Stimulated activated naive B cell treated with anti-CD40 and anti-IgM and Interleukin-4, amounts not matched to agents 10 μg/mL and 1 μg/mL and 100 μg/mL, for 72 hours (primary cell): ENCODE measurements around the gene SMIM38.

ENCODE experiments used
- ATAC-seq, 2 donors: fragments of 150-1000 bp; cut with Tn5 transposase; replicated peaks; 2 replicates each; pipeline ENCODE4 v1.10.0; 2021; ENCODE audit warnings: moderate library complexity in 1 of 2
- DNase-seq: peaks from one replicate; pipeline ENCODE4 v3.0.0; 2021
- H3K27ac Mint-ChIP-seq: one replicate; pipeline ENCODE4 v1.8.0; 2022; ENCODE audit warnings: mild to moderate bottlenecking, mixed read lengths
- H3K27me3 Mint-ChIP-seq, 2 donors: one replicate each; pipeline ENCODE4 v1.8.0; 2022; ENCODE audit warnings: mixed read lengths in 2 of 2
- H3K36me3 Mint-ChIP-seq, 2 donors: one replicate each; pipeline ENCODE4 v1.8.0; 2022; ENCODE audit warnings: mixed read lengths in 2 of 2, mild to moderate bottlenecking in 1 of 2
- H3K4me1 Mint-ChIP-seq, 2 donors: one replicate each; pipeline ENCODE4 v1.8.0; 2022; ENCODE audit warnings: mixed read lengths in 2 of 2, mild to moderate bottlenecking in 1 of 2
- H3K4me3 Mint-ChIP-seq, 2 donors: one replicate each; pipeline ENCODE4 v1.8.0; 2022; ENCODE audit warnings: mild to moderate bottlenecking in 2 of 2, mixed read lengths in 2 of 2, moderate library complexity in 1 of 2
- H3K9me3 Mint-ChIP-seq, 2 donors: one replicate each; pipeline ENCODE4 v1.8.0; 2022; ENCODE audit warnings: mixed read lengths in 2 of 2, mild to moderate bottlenecking in 1 of 2

Gene SMIM38

GRCh38 chr11:69115586-69116560 lies 39.9 kb upstream of the SMIM38 start:
- ATAC-seq (no peak), DNase-seq (no peak)
- Mint-ChIP-seq H3K9me3 (peaks cover 5 to 10% of the 10 kb centered on the region in 2 donors), H3K36me3 (no peaks in the 10 kb centered on the region), H3K4me3 (no peak overlapping the region), H3K27ac (no peak overlapping the region), H3K27me3 (peaks cover 0 to 1% of the 10 kb centered on the region in 2 donors), H3K4me1 (peaks cover 0 to under 1% of the 10 kb centered on the region in 2 donors)

- H3K36me3 Mint-ChIP-seq: peaks cover 0 to 2% of the 10 kb centered on the region in 2 donors
- H3K4me3 Mint-ChIP-seq: no peak overlapping the region
- H3K27ac Mint-ChIP-seq: no peak overlapping the region
- ATAC-seq: no peak
- H3K4me1 Mint-ChIP-seq: peaks cover 0 to 3% of the 10 kb centered on the region in 2 donors
- peaks cover 5 to 7% of the 10 kb centered on the region in 2 donors for H3K9me3 Mint-ChIP-seq
- DNase-seq: no peak
- peaks cover 6 to 8% of the 10 kb centered on the region in 2 donors for H3K27me3 Mint-ChIP-seq
These were observed 39.1 kb upstream of the SMIM38 start for GRCh38 chr11:69116671-69117070.

GRCh38 chr11:69119190-69119589 lies 36.5 kb upstream of the SMIM38 start:
- ATAC-seq (no peak), DNase-seq (no peak)
- peaks cover 5 to 7% of the 10 kb centered on the region in 2 donors for H3K9me3 Mint-ChIP-seq
- peaks cover 17 to 22% of the 10 kb centered on the region in 2 donors for H3K4me1 Mint-ChIP-seq
- H3K27me3 Mint-ChIP-seq: peaks cover 6 to 8% of the 10 kb centered on the region in 2 donors
- H3K36me3 Mint-ChIP-seq: peaks cover 2 to 3% of the 10 kb centered on the region in 2 donors
- H3K4me3 Mint-ChIP-seq: no peak overlapping the region
- H3K27ac Mint-ChIP-seq: no peak overlapping the region

GRCh38 chr11:69120096-69120875 lies 35.4 kb upstream of the SMIM38 start:
- Mint-ChIP-seq H3K4me3 (no peak overlapping the region), H3K27me3 (peaks cover 6 to 8% of the 10 kb centered on the region in 2 donors), H3K36me3 (peaks cover 2 to 3% of the 10 kb centered on the region in 2 donors), H3K4me1 (peaks cover 19 to 24% of the 10 kb centered on the region in 2 donors), H3K9me3 (peaks cover 5 to 7% of the 10 kb centered on the region in 2 donors), H3K27ac (no peak overlapping the region)
- no peak for DNase-seq
- ATAC-seq: no peak

- DNase-seq (no peak), ATAC-seq (no peak)
- H3K27me3 Mint-ChIP-seq: peaks cover 6 to 8% of the 10 kb centered on the region in 2 donors
- H3K4me1 Mint-ChIP-seq: peaks cover 19 to 24% of the 10 kb centered on the region in 2 donors
- no peak overlapping the region for H3K27ac Mint-ChIP-seq
- peaks cover 2 to 3% of the 10 kb centered on the region in 2 donors for H3K36me3 Mint-ChIP-seq
- H3K4me3 Mint-ChIP-seq: no peak overlapping the region
- H3K9me3 Mint-ChIP-seq: peaks cover 5 to 7% of the 10 kb centered on the region in 2 donors
These were observed 34.7 kb upstream of the SMIM38 start for GRCh38 chr11:69121021-69121420.

GRCh38 chr11:69121621-69122325 lies 34.0 kb upstream of the SMIM38 start:
- no peak overlapping the region for H3K27ac Mint-ChIP-seq
- DNase-seq: no peak
- ATAC-seq: no peak
- H3K36me3 Mint-ChIP-seq: peaks cover 2 to 3% of the 10 kb centered on the region in 2 donors
- H3K27me3 Mint-ChIP-seq: peaks cover 6 to 8% of the 10 kb centered on the region in 2 donors
- H3K9me3 Mint-ChIP-seq: peaks cover 5 to 7% of the 10 kb centered on the region in 2 donors
- no peak overlapping the region for H3K4me3 Mint-ChIP-seq
- H3K4me1 Mint-ChIP-seq: peaks cover 19 to 24% of the 10 kb centered on the region in 2 donors

GRCh38 chr11:69122326-69122629 lies 33.5 kb upstream of the SMIM38 start:
- Mint-ChIP-seq H3K4me1 (peaks cover 19 to 24% of the 10 kb centered on the region in 2 donors), H3K27me3 (peaks cover 6 to 8% of the 10 kb centered on the region in 2 donors), H3K27ac (no peak overlapping the region), H3K36me3 (peaks cover 2 to 3% of the 10 kb centered on the region in 2 donors), H3K4me3 (no peak overlapping the region), H3K9me3 (peaks cover 5 to 7% of the 10 kb centered on the region in 2 donors)
- no peak for ATAC-seq
- DNase-seq: no peak

- peak; percentile 59 for DNase-seq
- Mint-ChIP-seq H3K36me3 (peaks cover 2 to 4% of the 10 kb centered on the region in 2 donors), H3K4me3 (peak overlapping the region; percentile 25 to 30), H3K9me3 (peaks cover 6 to 8% of the 10 kb centered on the region in 2 donors), H3K4me1 (peaks cover 19 to 24% of the 10 kb centered on the region in 2 donors), H3K27me3 (peaks cover 6 to 8% of the 10 kb centered on the region in 2 donors), H3K27ac (peak overlapping the region; percentile 77)
- peak; percentile 87 to 91 for ATAC-seq
These were observed 32.9 kb upstream of the SMIM38 start for GRCh38 chr11:69122630-69123431.

GRCh38 chr11:69123593-69124545 lies 31.9 kb upstream of the SMIM38 start:
- H3K27me3 Mint-ChIP-seq: peaks cover 6 to 8% of the 10 kb centered on the region in 2 donors
- DNase-seq (no peak), ATAC-seq (peak; percentile 24 to 40)
- H3K4me1 Mint-ChIP-seq: peaks cover 19 to 24% of the 10 kb centered on the region in 2 donors
- H3K27ac Mint-ChIP-seq: peak overlapping the region; percentile 42
- no peak overlapping the region for H3K4me3 Mint-ChIP-seq
- peaks cover 15 to 16% of the 10 kb centered on the region in 2 donors for H3K9me3 Mint-ChIP-seq
- H3K36me3 Mint-ChIP-seq: peaks cover 2 to 11% of the 10 kb centered on the region in 2 donors

- Mint-ChIP-seq H3K36me3 (peaks cover 4 to 15% of the 10 kb centered on the region in 2 donors), H3K4me1 (peaks cover 18 to 24% of the 10 kb centered on the region in 2 donors), H3K4me3 (no peak overlapping the region), H3K9me3 (peaks cover 14 to 15% of the 10 kb centered on the region in 2 donors), H3K27ac (no peak overlapping the region), H3K27me3 (peaks cover 6 to 10% of the 10 kb centered on the region in 2 donors)
- DNase-seq: no peak
- no peak for ATAC-seq
These were observed 29.9 kb upstream of the SMIM38 start for GRCh38 chr11:69125861-69126260.

- ATAC-seq: no peak
- peaks cover 16 to 24% of the 10 kb centered on the region in 2 donors for H3K4me1 Mint-ChIP-seq
- H3K4me3 Mint-ChIP-seq: no peak overlapping the region
- H3K27me3 Mint-ChIP-seq: peaks cover 3 to 6% of the 10 kb centered on the region in 2 donors
- no peak for DNase-seq
- H3K36me3 Mint-ChIP-seq: peaks cover 4 to 15% of the 10 kb centered on the region in 2 donors
- H3K9me3 Mint-ChIP-seq: peaks cover 14 to 15% of the 10 kb centered on the region in 2 donors
- H3K27ac Mint-ChIP-seq: no peak overlapping the region
These were observed 29.4 kb upstream of the SMIM38 start for GRCh38 chr11:69126286-69126685.

- H3K9me3 Mint-ChIP-seq: peaks cover 14 to 15% of the 10 kb centered on the region in 2 donors
These were observed 28.5 kb upstream of the SMIM38 start for GRCh38 chr11:69127081-69127850.

More at GRCh38 chr11:69127081-69127850, 28.5 kb upstream of the SMIM38 start:
- ATAC-seq (no peak), DNase-seq (no peak)
- Mint-ChIP-seq H3K36me3 (peaks cover 3 to 15% of the 10 kb centered on the region in 2 donors), H3K27me3 (peaks cover 0 to 3% of the 10 kb centered on the region in 2 donors), H3K27ac (no peak overlapping the region), H3K4me3 (no peak overlapping the region), H3K4me1 (peaks cover 16 to 21% of the 10 kb centered on the region in 2 donors)
